BLaER1 treated with 17β-estradiol and CSF1 and Interleukin-3, amounts not matched to agents 10 nM and 100 nM (cell line): Measurements from ENCODE around the gene PABPN1L.

Experiments used
- H3K27ac ChIP-seq, 11 experiments: shearing (Covaris generic); formaldehyde crosslinking; 2 replicates each; pipeline ENCODE4 v1.8.1; 2022
- H3K27me3 ChIP-seq, 11 experiments: shearing (Covaris generic); formaldehyde crosslinking; 2 replicates each; pipeline ENCODE4 v1.8.1; 2022
- H3K36me3 ChIP-seq, 11 experiments: shearing (Covaris generic); formaldehyde crosslinking; 2 replicates each; pipeline ENCODE4 v1.8.1; 2022
- H3K4me1 ChIP-seq, 10 experiments: shearing (Covaris generic); formaldehyde crosslinking; 2 replicates each; pipeline ENCODE4 v1.8.1; 2022
- H3K4me2 ChIP-seq, 11 experiments: shearing (Covaris generic); formaldehyde crosslinking; 2 replicates each; pipeline ENCODE4 v1.8.1; 2022
- H3K4me3 ChIP-seq, 10 experiments: shearing (Covaris generic); formaldehyde crosslinking; 2 replicates each; pipeline ENCODE4 v1.8.1; 2022
- H3K9ac ChIP-seq, 11 experiments: shearing (Covaris generic); formaldehyde crosslinking; 2 replicates each; pipeline ENCODE4 v1.8.1; 2022
- H3K9me3 ChIP-seq, 11 experiments: shearing (Covaris generic); formaldehyde crosslinking; replicated peaks in 1 of 11; 2 replicates each; pipeline ENCODE4 v1.8.1; 2022
- H4K20me1 ChIP-seq, 11 experiments: shearing (Covaris generic); formaldehyde crosslinking; 2 replicates each; pipeline ENCODE4 v1.8.1; 2022
- Cebpa-rat ChIP-seq, 11 experiments: shearing (Covaris generic); IDR thresholded peaks; 2 replicates each; pipeline ENCODE4 v1.8.1; 2022

Gene PABPN1L

DNA sequence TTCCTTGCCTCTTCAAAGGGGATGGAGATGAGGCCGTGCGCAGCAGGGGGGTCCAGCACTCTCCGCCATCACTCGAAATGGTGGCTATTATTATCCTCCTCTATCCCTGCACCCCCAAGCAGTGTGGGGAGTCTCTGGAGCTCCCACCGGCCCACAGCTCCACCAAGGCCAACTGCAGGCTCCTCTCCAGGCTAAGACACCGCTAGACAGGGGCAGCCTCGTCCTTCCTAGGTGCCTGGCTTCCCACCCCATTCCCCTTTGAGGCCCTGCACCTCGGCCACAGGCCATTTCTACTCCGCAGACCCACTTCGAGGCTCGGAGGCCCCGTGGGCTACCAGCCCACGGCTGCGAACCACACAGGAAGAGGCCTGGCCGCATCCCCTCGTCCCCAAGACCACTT, 39.6 kb upstream of the PABPN1L start:
- Histone ChIP-seq H3K9ac (0 out of 22 replicates have a peak overlapping the region, but pooled peaks of 1 of the 11 experiments have one; percentile 16), H3K36me3 (peaks cover 0 to 13% (median 6%) of the 10 kb centered on the region in 11 experiments; a peak in 12 of 22 replicates), H3K27me3 (peaks cover 0 to 4% (median 1%) of the 10 kb centered on the region in 11 experiments; a peak in 6 of 22 replicates), H3K9me3 (no peaks in the 10 kb centered on the region), H3K27ac (0 out of 22 replicates have a peak overlapping the region, but pooled peaks of 1 of the 11 experiments have one; percentile 7), H3K4me2 (peak overlapping the region in 9 of 11 experiments; percentile 9 to 61 (median 51); a peak in 15 of 22 replicates), H4K20me1 (peaks cover 90 to 98% (median 96%) of the 10 kb centered on the region in 11 experiments), H3K4me1 (peaks cover 17 to 96% (median 82%) of the 10 kb centered on the region in 10 experiments), H3K4me3 (no peak overlapping the region)
- no peak for TF ChIP-seq Cebpa-rat (IDR thresholded peaks at IDR 0.05)

DNA sequence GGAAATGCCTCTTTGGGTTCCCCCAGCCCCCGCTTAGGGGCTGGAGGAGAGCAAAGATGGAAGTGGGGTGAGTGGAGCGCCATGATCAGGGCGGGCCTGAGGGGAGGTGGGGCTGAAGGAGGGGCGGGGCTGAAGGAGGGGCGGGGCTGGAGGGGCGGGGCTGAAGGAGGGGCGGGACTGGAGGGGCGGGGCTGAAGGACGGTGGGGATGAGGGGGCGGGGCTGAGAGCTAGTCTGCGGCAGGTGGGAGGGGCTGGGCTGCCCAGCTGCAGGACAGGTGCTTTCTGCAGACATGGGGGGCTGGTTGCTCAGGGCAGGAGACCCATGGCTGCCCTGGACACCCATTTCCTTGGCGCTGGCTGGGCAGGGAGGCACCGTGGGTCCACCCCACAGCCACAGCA, 39.1 kb upstream of the PABPN1L start:
- Histone ChIP-seq H3K4me2 (peak overlapping the region in 8 of 11 experiments; percentile 40 to 65 (median 57); a peak in 17 of 22 replicates), H3K27ac (no peak overlapping the region), H3K4me3 (no peak overlapping the region), H3K9ac (no peak overlapping the region), H3K9me3 (no peaks in the 10 kb centered on the region), H3K4me1 (peaks cover 21 to 96% (median 84%) of the 10 kb centered on the region in 10 experiments), H3K27me3 (peaks cover 0 to 9% (median 6%) of the 10 kb centered on the region in 11 experiments; a peak in 11 of 22 replicates), H3K36me3 (peaks cover 0 to 18% (median 9%) of the 10 kb centered on the region in 11 experiments; a peak in 12 of 22 replicates), H4K20me1 (peaks cover 90 to 98% (median 96%) of the 10 kb centered on the region in 11 experiments)
- TF ChIP-seq Cebpa-rat (IDR thresholded peaks at IDR 0.05) = no peak

DNA sequence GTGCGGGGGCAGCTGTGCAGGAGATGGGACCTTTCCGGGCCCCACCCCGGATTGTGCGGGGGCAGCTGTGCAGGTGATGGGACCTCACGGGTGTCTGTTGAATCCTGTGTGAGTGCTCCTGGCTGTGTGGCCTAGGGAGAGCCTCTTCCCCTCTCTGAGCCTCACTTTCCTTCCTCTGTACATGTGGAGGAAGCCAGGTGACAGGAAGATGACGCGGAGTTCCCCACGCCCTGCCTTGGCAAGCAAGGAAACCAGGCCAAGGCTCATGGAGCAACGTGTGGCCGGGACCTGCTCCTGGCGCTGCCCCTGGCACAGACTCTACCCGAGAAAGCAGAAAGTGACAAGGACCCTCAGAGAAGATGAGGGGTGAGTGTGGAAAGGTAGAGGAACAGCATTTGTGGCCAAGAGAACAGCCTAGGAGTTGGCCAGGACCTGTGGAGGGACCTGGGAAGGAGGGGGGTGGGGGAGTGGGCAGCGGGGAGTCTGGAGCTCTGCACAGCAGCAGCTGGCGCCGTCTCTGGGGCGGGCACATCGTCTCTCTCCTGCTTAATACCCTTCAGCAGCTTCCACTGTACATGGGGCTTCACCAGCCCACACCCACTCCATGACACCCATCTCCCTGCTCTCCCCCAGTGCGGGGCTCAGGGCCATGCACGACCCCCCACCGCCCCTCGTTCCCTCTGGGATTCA, 38.4 kb upstream of the PABPN1L start:
- H3K27ac ChIP-seq = no peak overlapping the region; a peak in 1 of 22 replicates
- H3K4me3 ChIP-seq = no peak overlapping the region
- peaks cover 22 to 97% (median 88%) of the 10 kb centered on the region in 10 experiments for H3K4me1 ChIP-seq
- no peak for TF ChIP-seq Cebpa-rat (IDR thresholded peaks at IDR 0.05)
- peaks cover 90 to 98% (median 96%) of the 10 kb centered on the region in 11 experiments for H4K20me1 ChIP-seq
- H3K36me3 ChIP-seq = peaks cover 0 to 21% (median 14%) of the 10 kb centered on the region in 11 experiments; a peak in 12 of 22 replicates
- no peaks in the 10 kb centered on the region for H3K9me3 ChIP-seq
- H3K27me3 ChIP-seq = peaks cover 0 to 16% (median 13%) of the 10 kb centered on the region in 11 experiments; a peak in 14 of 22 replicates
- peak overlapping the region in 9 of 11 experiments; percentile 26 to 65 (median 50); a peak in 12 of 22 replicates for H3K4me2 ChIP-seq
- no peak overlapping the region for H3K9ac ChIP-seq

DNA sequence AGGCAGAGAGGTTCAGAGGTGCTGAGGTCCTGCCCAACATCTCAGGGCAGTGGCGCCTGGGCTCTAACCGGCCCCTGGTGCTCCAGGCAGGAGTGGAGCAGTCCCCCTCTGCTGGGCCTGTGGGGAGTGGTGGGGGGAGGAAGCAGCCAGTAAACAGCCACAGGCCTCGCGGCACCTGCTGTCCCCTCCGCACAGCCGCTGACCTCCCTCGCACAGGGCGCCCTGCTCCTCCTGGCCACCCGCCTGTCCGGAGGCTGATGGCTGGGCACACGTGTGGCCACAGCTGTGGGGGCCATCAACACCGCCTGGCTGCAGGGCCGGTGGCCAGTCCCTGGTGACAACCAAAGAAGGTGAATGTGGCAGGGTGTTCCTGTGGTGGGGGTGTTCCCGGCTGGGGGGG, 36.8 kb upstream of the PABPN1L start:
- Histone ChIP-seq H3K9me3 (no peaks in the 10 kb centered on the region), H3K27ac (no peak overlapping the region), H3K27me3 (peaks cover 0 to 31% (median 21%) of the 10 kb centered on the region in 11 experiments; a peak in 14 of 22 replicates), H3K4me1 (peaks cover 37 to 97% (median 92%) of the 10 kb centered on the region in 10 experiments), H3K4me3 (no peak overlapping the region), H3K9ac (no peak overlapping the region; a peak in 1 of 22 replicates), H3K4me2 (peak overlapping the region in 5 of 11 experiments; percentile 90 to 97 (median 95); a peak in 8 of 22 replicates), H4K20me1 (peaks cover 81 to 98% (median 93%) of the 10 kb centered on the region in 11 experiments), H3K36me3 (peaks cover 0 to 22% (median 14%) of the 10 kb centered on the region in 11 experiments; a peak in 12 of 22 replicates)
- TF ChIP-seq Cebpa-rat (IDR thresholded peaks at IDR 0.05) = no peak

DNA sequence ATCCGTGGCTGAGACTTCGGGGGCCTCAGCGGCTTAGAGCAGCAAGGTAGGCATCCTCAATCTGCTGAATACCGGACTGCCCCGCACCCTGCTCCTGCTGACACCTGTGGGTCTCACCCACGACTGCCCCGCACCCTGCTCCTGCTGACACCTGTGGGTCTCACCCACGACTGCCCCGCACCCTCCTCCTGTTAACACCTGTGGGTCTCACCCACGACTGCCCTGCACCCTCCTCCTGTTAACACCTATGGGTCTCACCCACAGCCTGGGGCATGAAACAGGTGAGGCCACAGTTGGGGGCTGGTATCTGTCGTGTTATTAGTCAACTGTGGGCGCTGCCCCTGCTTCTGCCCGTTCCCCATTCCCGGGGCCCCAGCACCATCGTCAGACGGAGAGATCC, 36.3 kb upstream of the PABPN1L start:
- peaks cover 76 to 98% (median 91%) of the 10 kb centered on the region in 11 experiments for H4K20me1 ChIP-seq
- peaks cover 42 to 97% (median 92%) of the 10 kb centered on the region in 10 experiments for H3K4me1 ChIP-seq
- H3K27ac ChIP-seq = no peak overlapping the region
- H3K27me3 ChIP-seq = peaks cover 0 to 36% (median 21%) of the 10 kb centered on the region in 11 experiments; a peak in 14 of 22 replicates
- H3K4me3 ChIP-seq = no peak overlapping the region
- no peak overlapping the region; a peak in 1 of 22 replicates for H3K9ac ChIP-seq
- peak overlapping the region in 9 of 11 experiments; percentile 10 to 97 (median 94); a peak in 15 of 22 replicates for H3K4me2 ChIP-seq
- no peak for TF ChIP-seq Cebpa-rat (IDR thresholded peaks at IDR 0.05)
- H3K36me3 ChIP-seq = peaks cover 0 to 22% (median 16%) of the 10 kb centered on the region in 11 experiments; a peak in 12 of 22 replicates
- H3K9me3 ChIP-seq = no peaks in the 10 kb centered on the region

DNA sequence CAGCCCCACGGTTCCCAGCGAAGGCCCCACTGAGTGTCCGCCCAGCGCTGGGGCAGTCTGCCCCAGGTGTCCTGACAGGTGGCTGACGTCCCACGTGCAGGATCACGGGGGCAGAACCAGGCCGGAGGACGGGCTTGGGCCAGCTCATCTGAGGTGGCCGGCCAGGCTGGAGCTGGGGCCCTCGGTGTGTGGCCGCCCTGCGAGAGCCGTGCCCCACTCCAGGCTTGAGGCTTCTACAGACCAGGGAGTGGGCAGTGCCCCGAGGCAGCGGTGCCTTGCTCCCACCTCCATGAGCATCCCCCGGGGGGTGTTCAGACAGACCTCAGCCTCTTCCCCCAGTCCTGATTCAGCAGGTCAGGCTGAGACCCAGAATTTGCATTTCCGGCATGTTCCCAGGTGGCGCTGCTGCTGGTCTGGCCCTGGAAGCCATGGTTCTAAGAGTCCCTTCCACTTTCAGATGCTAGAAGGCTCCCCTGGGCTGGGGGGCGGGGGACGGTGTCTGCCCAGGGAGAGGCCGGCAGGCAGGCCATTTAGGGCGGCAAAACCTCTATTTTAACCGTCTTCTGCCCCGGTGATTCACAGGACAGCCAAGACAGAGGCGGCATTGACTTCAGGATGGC, 35.4 kb upstream of the PABPN1L start:
- H3K27me3 ChIP-seq = peaks cover 0 to 45% (median 21%) of the 10 kb centered on the region in 11 experiments; a peak in 14 of 22 replicates
- H3K4me1 ChIP-seq = peaks cover 39 to 97% (median 92%) of the 10 kb centered on the region in 10 experiments
- peaks cover 0 to 25% (median 16%) of the 10 kb centered on the region in 11 experiments; a peak in 12 of 22 replicates for H3K36me3 ChIP-seq
- peak overlapping the region in 9 of 11 experiments; percentile 54 to 97 (median 94); a peak in 18 of 22 replicates for H3K4me2 ChIP-seq
- peaks cover 72 to 98% (median 91%) of the 10 kb centered on the region in 11 experiments for H4K20me1 ChIP-seq
- H3K9me3 ChIP-seq = no peaks in the 10 kb centered on the region
- no peak overlapping the region for H3K4me3 ChIP-seq
- no peak for TF ChIP-seq Cebpa-rat (IDR thresholded peaks at IDR 0.05)
- H3K9ac ChIP-seq = peak overlapping the region in 3 of 11 experiments; percentile 14 to 26 (median 14); a peak in 2 of 22 replicates
- H3K27ac ChIP-seq = no peak overlapping the region

DNA sequence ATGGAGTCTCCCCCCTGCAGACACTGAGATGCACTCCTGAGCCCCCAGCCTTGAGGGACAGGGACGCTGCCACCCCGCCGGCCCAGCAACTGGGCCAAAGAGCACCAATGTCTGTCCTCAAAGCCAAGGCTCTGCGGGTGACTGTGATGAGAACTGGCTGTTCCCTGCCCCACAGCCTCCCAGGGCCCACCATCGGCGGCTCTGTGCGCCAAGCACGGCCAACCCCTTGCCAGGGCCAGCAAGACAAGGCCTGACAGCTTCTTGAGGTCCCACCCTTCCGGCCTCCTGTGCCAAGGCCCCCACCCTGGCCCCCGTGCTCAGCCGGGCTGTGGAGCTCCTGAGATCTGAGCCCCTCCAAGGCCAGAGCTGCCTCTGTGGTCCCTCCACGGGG, 34.2 kb upstream of the PABPN1L start:
- Histone ChIP-seq H3K4me3 (no peak overlapping the region), H3K27me3 (peaks cover 0 to 53% (median 21%) of the 10 kb centered on the region in 11 experiments; a peak in 14 of 22 replicates), H3K36me3 (peaks cover 0 to 34% (median 17%) of the 10 kb centered on the region in 11 experiments; a peak in 13 of 22 replicates), H4K20me1 (peaks cover 72 to 98% (median 91%) of the 10 kb centered on the region in 11 experiments), H3K27ac (no peak overlapping the region), H3K9ac (peak overlapping the region in 3 of 11 experiments; percentile 14 to 82 (median 31); a peak in 3 of 22 replicates), H3K4me2 (peak overlapping the region in 10 of 11 experiments; percentile 16 to 97 (median 92); a peak in 18 of 22 replicates), H3K4me1 (peaks cover 45 to 97% (median 92%) of the 10 kb centered on the region in 10 experiments), H3K9me3 (no peaks in the 10 kb centered on the region)
- TF ChIP-seq Cebpa-rat (IDR thresholded peaks at IDR 0.05) = no peak
